ENCODE data around the gene ATF7IP2. TPM values are rescaled to one million over a fixed set of nuclear protein-coding genes. Genes with fewer than 3 reads are reported as not detected.
A peak's percentile ranks its signal among the peaks of the same experiment; 100 is the strongest.

The ATF7IP2 gene
- total and polyA plus RNA-seq, 2 of the 13 experiments (the other 11 are each of a cell fraction or from before 2014, with no cell fraction given) = 117 to 217 TPM

DNA sequence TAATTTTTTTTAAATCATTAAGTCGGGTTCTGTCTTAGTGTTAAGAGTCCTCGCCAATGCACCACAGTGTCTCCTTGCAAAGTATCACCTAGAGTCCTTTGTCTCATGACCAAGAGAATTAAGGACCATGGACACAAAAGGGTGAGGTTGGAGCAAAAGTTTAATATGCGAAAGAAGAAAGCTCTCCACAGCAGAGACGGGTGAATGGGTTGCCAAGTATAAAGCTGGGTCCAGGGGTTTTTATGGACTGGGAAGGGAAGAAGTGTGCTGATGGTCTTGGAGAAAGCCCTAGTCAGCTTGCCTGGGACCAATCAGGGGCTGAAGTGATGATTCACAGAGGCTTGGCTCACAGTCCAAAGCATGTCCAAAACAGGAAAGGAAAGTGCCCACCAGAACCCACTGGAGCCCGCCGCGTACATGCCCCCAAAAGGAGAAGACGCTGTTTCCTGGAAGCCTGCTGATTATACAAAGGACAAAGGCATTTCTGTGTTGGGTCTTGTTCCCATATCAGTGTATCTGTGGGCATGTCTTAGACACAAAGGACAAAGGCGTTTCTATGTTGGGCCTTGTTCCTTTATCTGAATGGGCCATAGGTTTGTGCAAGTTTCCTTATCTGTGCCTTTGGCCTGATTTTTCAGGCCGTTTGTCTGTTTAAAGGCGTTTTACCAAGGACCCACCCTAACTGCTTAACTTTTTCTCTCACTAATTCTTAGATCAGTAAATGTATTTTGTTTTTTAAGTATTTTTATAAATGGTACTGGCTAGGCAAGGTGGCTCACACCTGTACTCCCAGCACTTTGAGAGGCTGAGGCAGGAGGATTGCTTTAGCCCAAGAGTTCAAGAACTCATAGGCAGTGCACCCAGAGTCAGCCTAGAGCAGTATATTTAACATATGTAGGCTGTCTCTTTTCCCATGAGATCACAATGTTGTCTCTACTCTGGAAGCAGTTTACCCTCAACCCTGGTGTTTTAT lies 28.7 kb upstream of the ATF7IP2 start (continued):
- TF ChIP-seq MTA3 (CRISPR knock-in tag; IDR thresholded peaks at IDR 0.05) = no peak
- peak; percentile 55; the same call in 1 of the 2 replicates for TF ChIP-seq AKAP8 (CRISPR knock-in tag; IDR thresholded peaks at IDR 0.05)
- TF ChIP-seq MIER3 (CRISPR knock-in tag; IDR thresholded peaks at IDR 0.05; ENCODE audit: borderline replicate concordance) = no peak
- TF ChIP-seq, protein P1, sequence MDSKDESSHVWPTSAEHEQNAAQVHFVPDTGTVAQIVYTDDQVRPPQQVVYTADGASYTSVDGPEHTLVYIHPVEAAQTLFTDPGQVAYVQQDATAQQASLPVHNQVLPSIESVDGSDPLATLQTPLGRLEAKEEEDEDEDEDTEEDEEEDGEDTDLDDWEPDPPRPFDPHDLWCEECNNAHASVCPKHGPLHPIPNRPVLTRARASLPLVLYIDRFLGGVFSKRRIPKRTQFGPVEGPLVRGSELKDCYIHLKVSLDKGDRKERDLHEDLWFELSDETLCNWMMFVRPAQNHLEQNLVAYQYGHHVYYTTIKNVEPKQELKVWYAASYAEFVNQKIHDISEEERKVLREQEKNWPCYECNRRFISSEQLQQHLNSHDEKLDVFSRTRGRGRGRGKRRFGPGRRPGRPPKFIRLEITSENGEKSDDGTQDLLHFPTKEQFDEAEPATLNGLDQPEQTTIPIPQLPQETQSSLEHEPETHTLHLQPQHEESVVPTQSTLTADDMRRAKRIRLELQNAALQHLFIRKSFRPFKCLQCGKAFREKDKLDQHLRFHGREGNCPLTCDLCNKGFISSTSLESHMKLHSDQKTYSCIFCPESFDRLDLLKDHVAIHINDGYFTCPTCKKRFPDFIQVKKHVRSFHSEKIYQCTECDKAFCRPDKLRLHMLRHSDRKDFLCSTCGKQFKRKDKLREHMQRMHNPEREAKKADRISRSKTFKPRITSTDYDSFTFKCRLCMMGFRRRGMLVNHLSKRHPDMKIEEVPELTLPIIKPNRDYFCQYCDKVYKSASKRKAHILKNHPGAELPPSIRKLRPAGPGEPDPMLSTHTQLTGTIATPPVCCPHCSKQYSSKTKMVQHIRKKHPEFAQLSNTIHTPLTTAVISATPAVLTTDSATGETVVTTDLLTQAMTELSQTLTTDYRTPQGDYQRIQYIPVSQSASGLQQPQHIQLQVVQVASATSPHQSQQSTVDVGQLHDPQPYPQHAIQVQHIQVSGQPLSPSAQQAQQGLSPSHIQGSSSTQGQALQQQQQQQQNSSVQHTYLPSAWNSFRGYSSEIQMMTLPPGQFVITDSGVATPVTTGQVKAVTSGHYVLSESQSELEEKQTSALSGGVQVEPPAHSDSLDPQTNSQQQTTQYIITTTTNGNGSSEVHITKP (CRISPR knock-in tag; IDR thresholded peaks at IDR 0.05; ENCODE audit: low read depth) = no peak
- TF ChIP-seq, protein P2, sequence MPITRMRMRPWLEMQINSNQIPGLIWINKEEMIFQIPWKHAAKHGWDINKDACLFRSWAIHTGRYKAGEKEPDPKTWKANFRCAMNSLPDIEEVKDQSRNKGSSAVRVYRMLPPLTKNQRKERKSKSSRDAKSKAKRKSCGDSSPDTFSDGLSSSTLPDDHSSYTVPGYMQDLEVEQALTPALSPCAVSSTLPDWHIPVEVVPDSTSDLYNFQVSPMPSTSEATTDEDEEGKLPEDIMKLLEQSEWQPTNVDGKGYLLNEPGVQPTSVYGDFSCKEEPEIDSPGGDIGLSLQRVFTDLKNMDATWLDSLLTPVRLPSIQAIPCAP (CRISPR knock-in tag; IDR thresholded peaks at IDR 0.05; ENCODE audit: low read depth) = no peak
- TF ChIP-seq RARA (CRISPR knock-in tag; IDR thresholded peaks at IDR 0.05) = peak; percentile 44; the same call in 1 of the 2 replicates
- TF ChIP-seq ZNF724P (CRISPR knock-in tag; IDR thresholded peaks at IDR 0.05; ENCODE audit: borderline replicate concordance) = no peak
- TF ChIP-seq, protein P3, sequence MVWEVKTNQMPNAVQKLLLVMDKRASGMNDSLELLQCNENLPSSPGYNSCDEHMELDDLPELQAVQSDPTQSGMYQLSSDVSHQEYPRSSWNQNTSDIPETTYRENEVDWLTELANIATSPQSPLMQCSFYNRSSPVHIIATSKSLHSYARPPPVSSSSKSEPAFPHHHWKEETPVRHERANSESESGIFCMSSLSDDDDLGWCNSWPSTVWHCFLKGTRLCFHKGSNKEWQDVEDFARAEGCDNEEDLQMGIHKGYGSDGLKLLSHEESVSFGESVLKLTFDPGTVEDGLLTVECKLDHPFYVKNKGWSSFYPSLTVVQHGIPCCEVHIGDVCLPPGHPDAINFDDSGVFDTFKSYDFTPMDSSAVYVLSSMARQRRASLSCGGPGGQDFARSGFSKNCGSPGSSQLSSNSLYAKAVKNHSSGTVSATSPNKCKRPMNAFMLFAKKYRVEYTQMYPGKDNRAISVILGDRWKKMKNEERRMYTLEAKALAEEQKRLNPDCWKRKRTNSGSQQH (CRISPR knock-in tag; IDR thresholded peaks at IDR 0.05; ENCODE audit: low read depth) = no peak
- TF ChIP-seq, protein P4, sequence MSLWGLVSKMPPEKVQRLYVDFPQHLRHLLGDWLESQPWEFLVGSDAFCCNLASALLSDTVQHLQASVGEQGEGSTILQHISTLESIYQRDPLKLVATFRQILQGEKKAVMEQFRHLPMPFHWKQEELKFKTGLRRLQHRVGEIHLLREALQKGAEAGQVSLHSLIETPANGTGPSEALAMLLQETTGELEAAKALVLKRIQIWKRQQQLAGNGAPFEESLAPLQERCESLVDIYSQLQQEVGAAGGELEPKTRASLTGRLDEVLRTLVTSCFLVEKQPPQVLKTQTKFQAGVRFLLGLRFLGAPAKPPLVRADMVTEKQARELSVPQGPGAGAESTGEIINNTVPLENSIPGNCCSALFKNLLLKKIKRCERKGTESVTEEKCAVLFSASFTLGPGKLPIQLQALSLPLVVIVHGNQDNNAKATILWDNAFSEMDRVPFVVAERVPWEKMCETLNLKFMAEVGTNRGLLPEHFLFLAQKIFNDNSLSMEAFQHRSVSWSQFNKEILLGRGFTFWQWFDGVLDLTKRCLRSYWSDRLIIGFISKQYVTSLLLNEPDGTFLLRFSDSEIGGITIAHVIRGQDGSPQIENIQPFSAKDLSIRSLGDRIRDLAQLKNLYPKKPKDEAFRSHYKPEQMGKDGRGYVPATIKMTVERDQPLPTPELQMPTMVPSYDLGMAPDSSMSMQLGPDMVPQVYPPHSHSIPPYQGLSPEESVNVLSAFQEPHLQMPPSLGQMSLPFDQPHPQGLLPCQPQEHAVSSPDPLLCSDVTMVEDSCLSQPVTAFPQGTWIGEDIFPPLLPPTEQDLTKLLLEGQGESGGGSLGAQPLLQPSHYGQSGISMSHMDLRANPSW (CRISPR knock-in tag; IDR thresholded peaks at IDR 0.05; ENCODE audit: borderline replicate concordance) = no peak
- no peak for TF ChIP-seq SMAD3 (CRISPR knock-in tag; IDR thresholded peaks at IDR 0.05)
- TF ChIP-seq, protein P5, sequence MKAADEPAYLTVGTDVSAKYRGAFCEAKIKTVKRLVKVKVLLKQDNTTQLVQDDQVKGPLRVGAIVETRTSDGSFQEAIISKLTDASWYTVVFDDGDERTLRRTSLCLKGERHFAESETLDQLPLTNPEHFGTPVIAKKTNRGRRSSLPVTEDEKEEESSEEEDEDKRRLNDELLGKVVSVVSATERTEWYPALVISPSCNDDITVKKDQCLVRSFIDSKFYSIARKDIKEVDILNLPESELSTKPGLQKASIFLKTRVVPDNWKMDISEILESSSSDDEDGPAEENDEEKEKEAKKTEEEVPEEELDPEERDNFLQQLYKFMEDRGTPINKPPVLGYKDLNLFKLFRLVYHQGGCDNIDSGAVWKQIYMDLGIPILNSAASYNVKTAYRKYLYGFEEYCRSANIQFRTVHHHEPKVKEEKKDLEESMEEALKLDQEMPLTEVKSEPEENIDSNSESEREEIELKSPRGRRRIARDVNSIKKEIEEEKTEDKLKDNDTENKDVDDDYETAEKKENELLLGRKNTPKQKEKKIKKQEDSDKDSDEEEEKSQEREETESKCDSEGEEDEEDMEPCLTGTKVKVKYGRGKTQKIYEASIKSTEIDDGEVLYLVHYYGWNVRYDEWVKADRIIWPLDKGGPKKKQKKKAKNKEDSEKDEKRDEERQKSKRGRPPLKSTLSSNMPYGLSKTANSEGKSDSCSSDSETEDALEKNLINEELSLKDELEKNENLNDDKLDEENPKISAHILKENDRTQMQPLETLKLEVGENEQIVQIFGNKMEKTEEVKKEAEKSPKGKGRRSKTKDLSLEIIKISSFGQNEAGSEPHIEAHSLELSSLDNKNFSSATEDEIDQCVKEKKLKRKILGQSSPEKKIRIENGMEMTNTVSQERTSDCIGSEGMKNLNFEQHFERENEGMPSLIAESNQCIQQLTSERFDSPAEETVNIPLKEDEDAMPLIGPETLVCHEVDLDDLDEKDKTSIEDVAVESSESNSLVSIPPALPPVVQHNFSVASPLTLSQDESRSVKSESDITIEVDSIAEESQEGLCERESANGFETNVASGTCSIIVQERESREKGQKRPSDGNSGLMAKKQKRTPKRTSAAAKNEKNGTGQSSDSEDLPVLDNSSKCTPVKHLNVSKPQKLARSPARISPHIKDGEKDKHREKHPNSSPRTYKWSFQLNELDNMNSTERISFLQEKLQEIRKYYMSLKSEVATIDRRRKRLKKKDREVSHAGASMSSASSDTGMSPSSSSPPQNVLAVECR (CRISPR knock-in tag; IDR thresholded peaks at IDR 0.05; ENCODE audit: borderline replicate concordance) = peak; percentile 25; the same call in 1 of the 2 replicates
- no peak for TF ChIP-seq SATB2 (CRISPR knock-in tag; IDR thresholded peaks at IDR 0.05)
- no peak for TF ChIP-seq ZNF746 (CRISPR knock-in tag; IDR thresholded peaks at IDR 0.05)
- TF ChIP-seq MXD4 (CRISPR knock-in tag; IDR thresholded peaks at IDR 0.05) = no peak
